PFSK-1 (cell line): Measurements from ENCODE around the gene HIF1A.

Experiments used
- POLR2AphosphoS5 ChIP-seq: IDR thresholded peaks from 2 replicates; pipeline ENCODE4 v1.6.1; 2012; ENCODE audit warnings: low read depth, mild to moderate bottlenecking, control low read depth, low read length, moderate library complexity
- SIN3A ChIP-seq: IDR thresholded peaks from 2 replicates; pipeline ENCODE4 v1.6.1; 2012; ENCODE audit warnings: mild to moderate bottlenecking, low read length, moderate library complexity, borderline replicate concordance; ENCODE audit not compliant: insufficient read depth
- TAF1 ChIP-seq: IDR thresholded peaks from 2 replicates; pipeline ENCODE4 v1.6.1; 2012; ENCODE audit warnings: low read length, control low read depth, borderline replicate concordance; ENCODE audit not compliant: insufficient read depth
- TF ChIP-seq, protein P1 (sequence below), 2 experiments: IDR thresholded peaks; 2 replicates each; pipeline versions ENCODE4 v1.6.1 to v1.8.0; 2011 to 2012; ENCODE audit warnings: low read depth in 2 of 2, low read length in 2 of 2, control low read depth in 1 of 2, inconsistent platforms in 1 of 2, mild to moderate bottlenecking in 1 of 2, moderate library complexity in 1 of 2; ENCODE audit not compliant: insufficient read depth in 1 of 2

DNA sequence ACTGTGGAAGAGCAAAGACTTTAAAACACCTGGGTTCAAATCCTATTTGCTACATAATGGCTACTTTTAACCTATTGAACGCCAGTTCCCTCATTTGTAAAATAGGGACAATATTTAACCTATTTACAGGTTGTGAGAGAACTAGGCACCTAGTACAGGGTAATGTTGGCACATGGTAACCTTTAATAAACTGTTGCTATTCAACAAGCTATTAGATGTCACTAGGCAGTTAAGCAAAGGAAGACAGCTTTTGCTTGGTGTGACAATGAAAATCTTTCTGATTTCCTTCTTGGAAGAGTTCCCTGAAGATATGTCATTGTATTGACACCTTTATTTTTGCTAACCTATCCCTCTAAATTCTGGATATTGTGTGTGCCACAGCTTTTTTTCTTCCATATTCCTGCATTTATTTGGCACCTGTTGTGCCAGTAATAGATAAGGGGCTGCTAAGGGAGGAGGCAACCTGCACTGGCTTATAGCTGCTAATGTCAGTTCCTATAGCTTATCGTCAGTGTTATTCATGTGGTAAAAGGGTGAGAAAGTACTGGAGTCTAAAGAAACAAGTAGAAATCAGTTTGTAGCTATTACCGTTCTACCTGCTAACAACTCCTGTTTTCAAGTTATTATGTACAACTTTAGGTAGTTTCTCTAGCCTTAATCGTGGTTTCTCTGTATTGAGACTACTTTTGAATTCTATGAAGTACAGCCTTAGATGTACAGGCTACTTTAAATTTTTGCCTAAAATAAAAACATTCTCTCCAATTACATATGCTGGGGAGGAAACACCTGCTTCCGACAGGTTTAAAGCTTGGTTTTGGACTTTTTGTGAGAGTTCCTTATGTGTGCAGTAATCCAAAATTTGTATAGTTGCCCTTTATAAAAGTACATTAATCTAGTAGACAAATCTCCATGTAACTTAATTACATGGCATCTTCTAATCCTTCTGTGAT is 24.3 kb downstream of the HIF1A start:
- TF ChIP-seq POLR2AphosphoS5 (no peak), TAF1 (no peak), SIN3A (no peak)
- TF ChIP-seq, protein P1, sequence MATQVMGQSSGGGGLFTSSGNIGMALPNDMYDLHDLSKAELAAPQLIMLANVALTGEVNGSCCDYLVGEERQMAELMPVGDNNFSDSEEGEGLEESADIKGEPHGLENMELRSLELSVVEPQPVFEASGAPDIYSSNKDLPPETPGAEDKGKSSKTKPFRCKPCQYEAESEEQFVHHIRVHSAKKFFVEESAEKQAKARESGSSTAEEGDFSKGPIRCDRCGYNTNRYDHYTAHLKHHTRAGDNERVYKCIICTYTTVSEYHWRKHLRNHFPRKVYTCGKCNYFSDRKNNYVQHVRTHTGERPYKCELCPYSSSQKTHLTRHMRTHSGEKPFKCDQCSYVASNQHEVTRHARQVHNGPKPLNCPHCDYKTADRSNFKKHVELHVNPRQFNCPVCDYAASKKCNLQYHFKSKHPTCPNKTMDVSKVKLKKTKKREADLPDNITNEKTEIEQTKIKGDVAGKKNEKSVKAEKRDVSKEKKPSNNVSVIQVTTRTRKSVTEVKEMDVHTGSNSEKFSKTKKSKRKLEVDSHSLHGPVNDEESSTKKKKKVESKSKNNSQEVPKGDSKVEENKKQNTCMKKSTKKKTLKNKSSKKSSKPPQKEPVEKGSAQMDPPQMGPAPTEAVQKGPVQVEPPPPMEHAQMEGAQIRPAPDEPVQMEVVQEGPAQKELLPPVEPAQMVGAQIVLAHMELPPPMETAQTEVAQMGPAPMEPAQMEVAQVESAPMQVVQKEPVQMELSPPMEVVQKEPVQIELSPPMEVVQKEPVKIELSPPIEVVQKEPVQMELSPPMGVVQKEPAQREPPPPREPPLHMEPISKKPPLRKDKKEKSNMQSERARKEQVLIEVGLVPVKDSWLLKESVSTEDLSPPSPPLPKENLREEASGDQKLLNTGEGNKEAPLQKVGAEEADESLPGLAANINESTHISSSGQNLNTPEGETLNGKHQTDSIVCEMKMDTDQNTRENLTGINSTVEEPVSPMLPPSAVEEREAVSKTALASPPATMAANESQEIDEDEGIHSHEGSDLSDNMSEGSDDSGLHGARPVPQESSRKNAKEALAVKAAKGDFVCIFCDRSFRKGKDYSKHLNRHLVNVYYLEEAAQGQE (IDR thresholded peaks at IDR 0.05; ENCODE audit: insufficient read depth in 1 of 2, low read depth in 2 of 2, low read length in 2 of 2): no peak
